Central memory CD8-positive, alpha-beta T cell (primary cell): ENCODE results near the gene IRF6.
A peak's percentile ranks its signal among the peaks of the same experiment; 100 is the strongest.

Experiments used
- ATAC-seq: fragments of 150-1000 bp; cut with Tn5 transposase; replicated peaks from 2 replicates; pipeline ENCODE4 v1.10.0; 2022; ENCODE audit warnings: mild to moderate bottlenecking, moderate FRiP score, moderate number of reproducible peaks; ENCODE audit not compliant: poor library complexity, severe bottlenecking; ENCODE audit errors: extremely low read depth
- DNase-seq, 2 donors: peaks; one replicate each; pipeline ENCODE4 v3.0.0; 2021; ENCODE audit warnings: low spot score in 2 of 2
- H3K27ac Mint-ChIP-seq: one replicate; pipeline ENCODE4 v1.8.0; 2022; ENCODE audit warnings: low read depth, mild to moderate bottlenecking, moderate library complexity, mixed read lengths
- H3K27me3 Mint-ChIP-seq: one replicate; pipeline ENCODE4 v1.8.0; 2022; ENCODE audit warnings: mixed read lengths
- H3K36me3 Mint-ChIP-seq: one replicate; pipeline ENCODE4 v1.8.0; 2022; ENCODE audit warnings: mild to moderate bottlenecking, moderate library complexity, mixed read lengths; ENCODE audit not compliant: insufficient read depth
- H3K4me1 Mint-ChIP-seq: one replicate; pipeline ENCODE4 v1.8.0; 2022; ENCODE audit warnings: mixed read lengths
- H3K4me3 Mint-ChIP-seq: one replicate; pipeline ENCODE4 v1.8.0; 2022; ENCODE audit warnings: mild to moderate bottlenecking, moderate library complexity, mixed read lengths
- H3K9me3 Mint-ChIP-seq: one replicate; pipeline ENCODE4 v1.8.0; 2022; ENCODE audit warnings: mixed read lengths

Gene IRF6

DNA sequence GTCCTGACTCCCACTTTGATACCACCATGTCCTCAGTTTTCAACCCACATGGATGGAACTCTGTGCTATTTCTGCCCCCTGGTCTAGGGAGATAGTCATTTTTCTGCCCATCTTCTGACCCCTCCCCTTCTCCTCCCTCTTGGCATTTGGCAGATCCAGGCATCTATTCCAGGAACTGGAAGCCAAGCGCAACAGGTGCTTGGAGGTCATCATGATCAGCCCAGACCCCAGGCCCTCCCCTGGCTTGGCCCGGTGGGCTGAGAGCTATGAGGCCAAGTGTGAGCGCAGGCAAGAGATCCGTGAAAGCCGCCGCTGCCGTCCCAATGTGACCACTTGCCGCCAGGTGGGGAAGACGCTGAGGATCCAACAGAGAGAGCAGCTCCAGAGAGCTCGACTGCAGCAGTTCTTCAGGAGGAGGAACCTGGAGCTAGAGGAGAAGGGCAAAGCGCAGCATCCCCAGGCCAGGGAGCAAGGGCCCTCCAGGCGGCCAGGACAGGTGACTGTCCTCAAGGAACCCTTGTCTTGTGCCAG, 46.0 kb downstream of the IRF6 start:
- H3K4me1 Mint-ChIP-seq, result peaks cover 86% of the 10 kb centered on the region
- no peak for ATAC-seq
- peaks cover 64% of the 10 kb centered on the region for H3K36me3 Mint-ChIP-seq
- no peaks in the 10 kb centered on the region for H3K27me3 Mint-ChIP-seq
- peak overlapping the region; percentile 96 for H3K4me3 Mint-ChIP-seq
- no peaks in the 10 kb centered on the region for H3K9me3 Mint-ChIP-seq
- no peak for DNase-seq
- H3K27ac Mint-ChIP-seq, result peak overlapping the region; percentile 93

DNA sequence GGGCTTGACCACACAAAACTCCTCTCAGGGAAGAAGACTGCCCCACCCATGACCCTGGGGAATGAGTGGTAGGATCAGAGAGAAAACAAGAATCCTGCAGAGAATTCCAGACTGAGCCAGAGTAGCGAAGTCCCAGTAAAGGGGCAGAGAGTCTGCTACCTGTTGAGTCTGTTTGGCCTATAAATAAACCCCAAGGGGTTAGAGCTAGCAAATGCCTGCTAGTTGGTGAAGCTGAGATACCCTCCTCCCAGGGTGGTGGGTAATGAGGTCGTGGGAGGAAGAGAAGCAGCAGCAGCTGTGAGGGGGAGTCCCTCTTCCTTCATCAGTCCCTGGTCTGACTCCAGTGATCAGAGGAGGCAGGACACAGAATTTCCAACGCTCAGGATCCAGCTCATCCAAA, 47.5 kb downstream of the IRF6 start:
- DNase-seq, result no peak
- Mint-ChIP-seq H3K27ac (peak overlapping the region; percentile 93), H3K36me3 (peaks cover 49% of the 10 kb centered on the region), H3K9me3 (no peaks in the 10 kb centered on the region), H3K4me3 (peak overlapping the region; percentile 96), H3K27me3 (no peaks in the 10 kb centered on the region), H3K4me1 (peaks cover 77% of the 10 kb centered on the region)
- no peak for ATAC-seq

DNA sequence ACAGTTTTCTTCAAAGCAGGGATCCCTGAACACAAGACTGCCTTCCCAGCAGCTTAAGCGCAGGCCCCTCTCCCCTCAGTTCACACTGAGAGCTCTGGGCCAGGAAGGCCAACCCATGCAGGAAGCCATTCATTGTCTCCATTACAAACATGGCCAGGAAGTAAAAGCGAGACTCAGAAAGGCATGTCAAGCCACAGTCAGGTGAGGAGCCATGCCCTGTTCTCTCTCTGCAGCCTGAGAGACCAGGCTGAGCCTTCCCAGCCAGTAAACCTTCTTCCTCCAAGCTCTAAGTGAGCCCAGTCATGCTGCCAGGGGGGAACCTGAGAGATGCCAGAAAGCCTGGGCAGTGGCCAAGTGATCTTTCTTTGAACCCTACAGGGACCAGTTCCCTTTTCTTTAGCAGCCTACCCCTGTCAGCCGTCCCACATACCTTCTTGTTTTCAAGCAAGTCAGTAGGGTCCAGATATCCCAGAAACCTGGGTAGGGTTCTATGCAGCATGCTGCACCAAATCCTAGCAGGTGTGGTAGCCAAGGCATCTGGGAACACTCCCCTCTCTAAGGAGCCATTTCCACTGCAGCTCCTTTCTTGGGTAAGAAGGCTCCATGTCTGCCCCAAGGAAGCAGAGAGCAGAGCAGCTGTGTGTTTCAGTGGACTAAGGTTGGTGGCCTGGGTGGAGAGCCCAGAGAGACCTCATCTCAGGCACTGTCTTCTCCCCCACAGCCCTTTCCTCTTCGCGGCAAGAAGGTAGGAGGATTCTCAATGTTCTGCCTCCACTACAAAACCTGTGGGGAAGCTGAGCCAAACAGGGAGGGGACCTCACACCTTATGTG, 49.1 kb downstream of the IRF6 start:
- Mint-ChIP-seq H3K27me3 (no peaks in the 10 kb centered on the region), H3K27ac (peak overlapping the region; percentile 93), H3K36me3 (peaks cover 35% of the 10 kb centered on the region), H3K4me1 (peaks cover 70% of the 10 kb centered on the region), H3K9me3 (no peaks in the 10 kb centered on the region), H3K4me3 (peak overlapping the region; percentile 96)
- ATAC-seq (peak; percentile 55), DNase-seq (no peak)

DNA sequence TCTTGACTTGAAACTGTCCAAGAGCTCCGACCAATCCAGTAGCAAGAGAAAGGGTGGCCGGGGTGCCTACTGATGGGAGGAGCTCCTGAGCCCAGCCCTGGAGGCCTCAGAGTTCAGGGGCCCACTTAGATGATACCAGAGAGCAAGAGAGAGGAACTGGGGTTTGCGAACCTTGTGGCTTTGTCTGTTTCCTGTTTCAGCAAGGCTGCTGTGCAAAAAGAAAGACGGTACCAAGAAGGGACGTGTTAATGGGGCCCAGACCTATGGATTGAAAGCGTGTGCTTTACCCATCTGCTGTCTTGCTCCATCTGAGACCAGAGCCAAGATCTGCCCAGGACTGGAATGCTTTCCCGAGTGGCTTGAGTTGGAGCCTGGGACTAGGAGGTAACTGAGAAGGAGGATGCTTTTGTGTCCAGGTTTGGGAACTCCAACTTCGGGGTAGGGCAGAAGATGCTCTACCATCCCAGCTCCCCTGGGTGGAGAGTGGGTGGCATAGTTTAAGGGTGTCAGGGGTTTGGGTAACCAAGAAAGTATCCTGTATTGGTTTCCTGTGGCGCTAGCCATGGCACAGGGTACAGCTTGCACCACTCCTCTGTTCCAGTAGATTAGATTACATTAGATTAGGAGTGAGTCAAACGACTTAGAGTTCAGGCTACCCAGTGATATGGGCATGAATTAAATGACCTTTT, 49.9 kb downstream of the IRF6 start, which contains the start of gene TRAF3IP3:
Gene TRAF3IP3 (plus strand): TSS at position 128 of the 689 bp plus-strand sequence. CDS start 3,987 bp downstream, outside the sequence.
- peak within 1 kb of the TSS; percentile 93 for H3K27ac Mint-ChIP-seq
- ATAC-seq, result peak; percentile 95
- DNase-seq, result peak; percentile 49 to 70
- peak within 1 kb of the TSS; percentile 96 for H3K4me3 Mint-ChIP-seq
- H3K9me3 Mint-ChIP-seq, result no peaks in the 10 kb centered on the region
- H3K4me1 Mint-ChIP-seq, result peaks cover 70% of the 10 kb centered on the region
- H3K27me3 Mint-ChIP-seq, result no peaks in the 10 kb centered on the region
- peaks cover 27% of the 10 kb centered on the region for H3K36me3 Mint-ChIP-seq

DNA sequence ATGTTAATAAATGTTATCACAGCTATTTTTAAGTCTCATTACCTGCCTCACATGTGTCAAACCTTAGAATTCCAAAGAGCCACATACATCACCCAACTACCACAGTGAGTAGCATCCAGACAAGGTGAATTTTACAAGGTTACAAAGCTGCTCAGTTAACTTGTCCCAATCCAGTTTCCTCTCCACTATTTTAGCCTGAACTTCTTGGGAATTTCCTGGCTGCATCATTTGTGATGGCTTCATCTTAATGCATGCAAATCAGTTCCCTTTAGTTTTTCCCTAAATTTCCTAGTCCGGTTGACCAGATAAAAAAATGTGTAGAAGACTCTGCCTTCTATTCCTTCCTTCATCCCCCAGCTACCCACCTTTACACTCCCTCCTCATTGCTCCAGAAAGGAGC, 50.7 kb downstream of the IRF6 start:
- no peak for ATAC-seq
- Mint-ChIP-seq H3K9me3 (no peaks in the 10 kb centered on the region), H3K27ac (peak overlapping the region; percentile 93), H3K36me3 (peaks cover 20% of the 10 kb centered on the region), H3K4me3 (peak overlapping the region; percentile 96), H3K27me3 (no peaks in the 10 kb centered on the region), H3K4me1 (peaks cover 69% of the 10 kb centered on the region)
- no peak for DNase-seq

DNA sequence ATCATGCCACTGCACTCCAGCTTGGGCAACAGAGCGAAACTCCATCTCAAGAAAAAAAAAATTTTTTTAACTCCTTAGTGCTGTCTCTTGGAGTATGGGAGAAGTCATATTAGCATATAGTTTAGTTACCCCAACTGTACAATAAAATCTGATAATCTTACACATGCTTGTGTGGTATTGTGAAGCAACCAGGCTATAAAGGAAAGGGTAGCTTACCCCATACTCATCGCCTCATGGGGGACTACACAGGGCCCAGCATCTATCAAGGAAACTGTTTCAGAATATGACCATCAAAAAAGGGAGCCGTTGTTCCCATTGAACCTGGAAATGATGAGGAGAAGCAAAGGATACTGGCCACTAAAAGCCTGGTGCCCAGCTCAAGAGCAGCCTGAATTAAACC, 53.1 kb downstream of the IRF6 start:
- no peak for DNase-seq
- Mint-ChIP-seq H3K9me3 (no peaks in the 10 kb centered on the region), H3K4me3 (no peak overlapping the region), H3K27ac (peak overlapping the region; percentile 73), H3K36me3 (peaks cover 5% of the 10 kb centered on the region), H3K27me3 (no peaks in the 10 kb centered on the region), H3K4me1 (peaks cover 61% of the 10 kb centered on the region)
- no peak for ATAC-seq

DNA sequence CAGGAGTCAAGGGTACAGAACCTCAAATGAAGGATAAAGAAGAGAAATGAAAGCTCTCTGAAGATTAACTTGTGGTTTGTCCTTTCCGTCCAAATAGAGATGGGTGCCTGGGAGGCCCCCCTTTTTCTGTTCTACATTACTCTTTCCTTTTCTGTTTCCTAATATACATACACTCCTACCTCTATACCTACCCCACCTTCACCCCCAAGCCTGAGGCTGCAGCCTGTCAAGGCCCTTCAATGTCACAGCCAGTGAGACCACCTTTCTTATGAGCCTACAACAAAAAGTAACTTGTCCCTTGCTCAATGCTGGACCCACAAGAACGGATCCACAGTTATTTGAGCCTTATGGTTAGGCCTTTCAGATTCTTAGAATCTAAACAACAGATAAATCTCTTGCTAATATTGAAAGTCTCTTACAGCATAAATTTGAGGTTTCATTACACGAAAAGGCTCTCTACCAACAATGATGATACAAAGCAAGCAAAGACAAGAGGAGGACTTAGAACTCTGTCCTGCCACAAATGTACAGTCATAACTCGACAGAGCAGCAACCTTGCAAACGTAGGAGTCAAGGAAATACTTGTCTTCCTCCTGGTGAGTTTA, 54.2 kb downstream of the IRF6 start:
- H3K27me3 Mint-ChIP-seq, result no peaks in the 10 kb centered on the region
- no peaks in the 10 kb centered on the region for H3K9me3 Mint-ChIP-seq
- peak overlapping the region; percentile 73 for H3K27ac Mint-ChIP-seq
- peaks cover 5% of the 10 kb centered on the region for H3K36me3 Mint-ChIP-seq
- peaks cover 66% of the 10 kb centered on the region for H3K4me1 Mint-ChIP-seq
- DNase-seq (no peak), ATAC-seq (no peak)
- peak overlapping the region; percentile 52 for H3K4me3 Mint-ChIP-seq

DNA sequence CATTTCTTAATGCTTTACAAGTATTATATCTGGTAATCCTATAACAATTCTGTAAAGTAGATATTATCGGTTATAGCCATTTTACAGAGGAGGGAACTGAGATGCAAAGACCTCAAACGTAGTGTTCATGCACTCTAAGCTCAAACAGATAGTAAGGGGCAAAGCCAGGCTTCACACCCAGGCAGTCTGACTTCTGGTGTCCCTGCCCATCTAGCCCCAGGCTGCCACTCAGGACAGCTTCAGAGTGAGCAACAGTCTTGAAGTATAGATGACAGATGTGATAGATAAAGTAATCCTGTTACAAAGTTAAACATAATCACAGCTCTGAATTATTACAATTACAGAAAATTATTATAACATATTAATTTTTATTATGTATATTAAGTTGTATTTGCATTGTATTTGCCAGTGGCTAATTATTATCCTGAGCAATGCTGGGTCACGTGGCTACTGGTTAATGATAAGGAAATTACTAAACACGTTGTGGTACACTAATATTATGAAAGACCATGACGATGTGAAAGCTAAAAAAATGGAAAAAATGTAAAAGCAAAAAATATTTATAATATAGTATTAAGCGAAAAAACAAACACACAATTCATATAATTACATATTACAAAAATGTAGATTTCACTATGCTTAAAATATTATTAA, 56.1 kb downstream of the IRF6 start:
- peaks cover 47% of the 10 kb centered on the region for H3K4me1 Mint-ChIP-seq
- peak overlapping the region; percentile 47 for H3K4me3 Mint-ChIP-seq
- H3K27me3 Mint-ChIP-seq, result no peaks in the 10 kb centered on the region
- H3K36me3 Mint-ChIP-seq, result peaks cover 3% of the 10 kb centered on the region
- no peak for ATAC-seq
- H3K9me3 Mint-ChIP-seq, result no peaks in the 10 kb centered on the region
- DNase-seq, result no peak
- peak overlapping the region; percentile 82 for H3K27ac Mint-ChIP-seq

DNA sequence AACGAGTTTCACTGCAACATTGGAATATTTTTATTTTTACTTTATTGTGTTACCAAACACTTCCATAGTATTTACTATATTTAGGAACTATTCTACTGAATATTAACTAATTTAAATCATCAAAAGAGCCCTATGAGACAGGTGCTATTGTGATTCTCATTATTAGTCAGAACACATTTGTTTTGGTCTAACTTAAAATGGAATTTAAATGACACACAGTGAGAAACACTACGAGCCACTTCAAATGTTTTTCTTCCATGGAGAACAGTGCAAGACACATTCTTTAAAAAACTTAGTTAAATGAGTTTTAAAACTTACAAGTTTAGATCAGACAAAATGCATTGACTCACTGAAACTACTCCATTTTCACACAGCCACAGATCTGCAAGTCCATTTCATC, 56.7 kb downstream of the IRF6 start:
- H3K27me3 Mint-ChIP-seq, result no peaks in the 10 kb centered on the region
- peak overlapping the region; percentile 47 for H3K4me3 Mint-ChIP-seq
- peaks cover 3% of the 10 kb centered on the region for H3K36me3 Mint-ChIP-seq
- H3K4me1 Mint-ChIP-seq, result peaks cover 46% of the 10 kb centered on the region
- peak overlapping the region; percentile 82 for H3K27ac Mint-ChIP-seq
- DNase-seq, result no peak
- ATAC-seq, result no peak
- no peaks in the 10 kb centered on the region for H3K9me3 Mint-ChIP-seq

DNA sequence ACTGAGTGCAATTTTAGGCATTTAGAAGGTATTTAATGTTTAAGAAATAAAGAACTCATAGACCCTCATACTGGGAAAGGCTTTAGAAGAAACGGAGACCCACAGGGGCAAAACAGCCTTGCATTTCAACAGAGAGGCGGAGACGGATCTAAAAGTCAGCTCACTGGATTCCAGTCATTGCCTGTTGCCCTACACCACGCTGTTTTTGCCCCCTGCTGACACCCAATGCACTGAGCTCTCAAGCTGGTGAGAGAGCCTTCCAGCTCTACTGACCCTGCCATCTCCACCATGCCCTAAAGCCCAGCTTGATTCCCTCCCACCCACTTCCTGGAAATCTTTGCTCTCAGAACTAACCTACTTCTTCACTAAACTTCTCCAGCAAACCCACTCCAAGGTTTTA, 57.3 kb downstream of the IRF6 start:
- no peak for ATAC-seq
- H3K4me1 Mint-ChIP-seq, result peaks cover 46% of the 10 kb centered on the region
- H3K9me3 Mint-ChIP-seq, result no peaks in the 10 kb centered on the region
- H3K27me3 Mint-ChIP-seq, result no peaks in the 10 kb centered on the region
- no peak for DNase-seq
- peak overlapping the region; percentile 96 for H3K27ac Mint-ChIP-seq
- peak overlapping the region; percentile 85 for H3K4me3 Mint-ChIP-seq
- peaks cover 3% of the 10 kb centered on the region for H3K36me3 Mint-ChIP-seq

DNA sequence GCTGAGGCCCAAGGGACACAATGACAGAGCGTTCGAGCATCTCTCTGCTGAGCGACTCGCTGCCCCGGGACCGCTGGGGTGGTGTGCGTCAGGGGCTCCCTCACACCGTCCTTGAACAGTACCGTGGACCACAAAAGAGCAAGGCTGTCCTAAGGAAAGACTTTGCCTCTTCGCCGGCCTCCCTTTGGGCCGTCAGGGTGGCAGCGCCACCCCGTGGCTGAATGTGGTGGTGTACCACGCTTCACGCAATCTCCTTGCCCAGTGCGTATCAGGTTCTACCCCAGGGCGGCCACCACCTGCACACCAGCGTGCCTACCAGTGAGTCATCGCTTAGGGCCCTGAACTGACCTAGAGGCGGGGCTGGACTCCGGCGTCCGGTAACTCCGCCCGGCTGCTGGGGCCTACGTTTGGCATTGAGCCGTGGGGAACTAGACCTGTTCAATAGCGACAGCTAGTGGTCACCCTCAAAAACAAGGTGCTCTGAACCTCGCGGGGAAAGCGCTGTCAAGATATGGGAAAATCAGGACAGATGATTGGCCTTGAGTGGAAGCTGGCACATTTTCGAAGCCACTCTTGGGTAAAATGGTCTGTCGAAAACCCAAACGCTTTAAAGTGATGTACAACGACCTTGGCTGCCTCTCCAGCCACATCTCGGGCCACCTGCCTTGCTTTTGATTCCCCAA, 58.2 kb downstream of the IRF6 start:
- peaks cover 46% of the 10 kb centered on the region for H3K4me1 Mint-ChIP-seq

More for the DNA sequence above, 58.2 kb downstream of the IRF6 start:
- peak overlapping the region; percentile 96 for H3K27ac Mint-ChIP-seq
- peak; percentile 72 to 86 for DNase-seq
- peaks cover 3% of the 10 kb centered on the region for H3K36me3 Mint-ChIP-seq
- ATAC-seq, result peak; percentile 87
- peak overlapping the region; percentile 85 for H3K4me3 Mint-ChIP-seq
- H3K27me3 Mint-ChIP-seq, result no peaks in the 10 kb centered on the region
- H3K9me3 Mint-ChIP-seq, result no peaks in the 10 kb centered on the region
